ENCODE results near the gene ERP44. TPM values are rescaled to one million over a fixed set of nuclear protein-coding genes. Genes with fewer than 3 reads are reported as not detected.

ERP44 gene
- total RNA-seq, 3 donors from 2014 or later (not counting 1 experiment from before 2014, with no cell fraction given) = 14.2 to 15.4 (median 15.1) TPM

DNA sequence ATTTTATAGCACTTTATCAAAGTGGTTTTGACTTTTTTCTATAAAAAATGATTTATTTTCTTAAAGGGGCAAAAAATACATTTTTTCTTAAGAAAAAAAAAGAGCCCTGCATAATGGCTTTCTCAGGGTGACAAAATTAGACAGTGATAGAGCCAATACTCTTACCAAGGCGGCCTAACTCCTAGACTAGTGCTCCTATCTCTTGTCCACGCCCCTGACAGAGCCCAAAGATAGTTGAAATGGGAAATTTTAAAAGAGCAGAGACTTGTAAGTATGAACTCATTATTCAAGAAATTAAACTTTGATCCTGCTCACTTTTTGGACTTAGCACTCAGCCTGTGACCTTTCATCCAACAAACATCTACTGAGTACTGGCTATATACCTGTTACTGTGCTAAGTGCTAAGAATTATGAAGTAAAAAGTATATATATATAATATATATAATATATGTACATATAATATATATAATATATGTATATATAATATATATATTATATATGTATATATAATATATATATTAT lies 1.4 kb upstream of the ERP44 start:
- Histone ChIP-seq H3K9me3 (ENCODE audit: control insufficient read depth, insufficient read depth, low read length) (no peaks in the 10 kb centered on the region), H3K4me3 (ENCODE audit: low read length) (no peak overlapping the region), H3K27ac (ENCODE audit: low read length) (peak overlapping the region; percentile 73), H3K36me3 (ENCODE audit: control insufficient read depth, insufficient read depth, low read length) (peaks cover 14% of the 10 kb centered on the region), H3K4me1 (ENCODE audit: control insufficient read depth, insufficient read depth, low read length) (peaks cover 19% of the 10 kb centered on the region), H3K27me3 (ENCODE audit: control insufficient read depth, insufficient read depth, low read length) (no peaks in the 10 kb centered on the region)
- intact Hi-C loops (cut with micrococcal nuclease) = no loop called here
- no peak for DNase-seq
- no CpG with 5 or more reads among the region's 2 CpGs for WGBS (ENCODE audit: insufficient coverage)
- no peaks in the 10 kb centered on the region for H3K36me3 Mint-ChIP-seq
- H3K27ac Mint-ChIP-seq = peak overlapping the region; percentile 95 to 99
- TF ChIP-seq, protein P1, sequence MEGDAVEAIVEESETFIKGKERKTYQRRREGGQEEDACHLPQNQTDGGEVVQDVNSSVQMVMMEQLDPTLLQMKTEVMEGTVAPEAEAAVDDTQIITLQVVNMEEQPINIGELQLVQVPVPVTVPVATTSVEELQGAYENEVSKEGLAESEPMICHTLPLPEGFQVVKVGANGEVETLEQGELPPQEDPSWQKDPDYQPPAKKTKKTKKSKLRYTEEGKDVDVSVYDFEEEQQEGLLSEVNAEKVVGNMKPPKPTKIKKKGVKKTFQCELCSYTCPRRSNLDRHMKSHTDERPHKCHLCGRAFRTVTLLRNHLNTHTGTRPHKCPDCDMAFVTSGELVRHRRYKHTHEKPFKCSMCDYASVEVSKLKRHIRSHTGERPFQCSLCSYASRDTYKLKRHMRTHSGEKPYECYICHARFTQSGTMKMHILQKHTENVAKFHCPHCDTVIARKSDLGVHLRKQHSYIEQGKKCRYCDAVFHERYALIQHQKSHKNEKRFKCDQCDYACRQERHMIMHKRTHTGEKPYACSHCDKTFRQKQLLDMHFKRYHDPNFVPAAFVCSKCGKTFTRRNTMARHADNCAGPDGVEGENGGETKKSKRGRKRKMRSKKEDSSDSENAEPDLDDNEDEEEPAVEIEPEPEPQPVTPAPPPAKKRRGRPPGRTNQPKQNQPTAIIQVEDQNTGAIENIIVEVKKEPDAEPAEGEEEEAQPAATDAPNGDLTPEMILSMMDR (IDR thresholded peaks at IDR 0.05) = no peak
- no peak for ATAC-seq
- H3K4me3 Mint-ChIP-seq = peak overlapping the region; percentile 99
- peaks cover 39 to 42% of the 10 kb centered on the region in 2 donors for H3K4me1 Mint-ChIP-seq
- no peaks in the 10 kb centered on the region for H3K9me3 Mint-ChIP-seq
- H3K27me3 Mint-ChIP-seq (ENCODE audit: low read depth in 2 of 2) = no peaks in the 10 kb centered on the region

DNA sequence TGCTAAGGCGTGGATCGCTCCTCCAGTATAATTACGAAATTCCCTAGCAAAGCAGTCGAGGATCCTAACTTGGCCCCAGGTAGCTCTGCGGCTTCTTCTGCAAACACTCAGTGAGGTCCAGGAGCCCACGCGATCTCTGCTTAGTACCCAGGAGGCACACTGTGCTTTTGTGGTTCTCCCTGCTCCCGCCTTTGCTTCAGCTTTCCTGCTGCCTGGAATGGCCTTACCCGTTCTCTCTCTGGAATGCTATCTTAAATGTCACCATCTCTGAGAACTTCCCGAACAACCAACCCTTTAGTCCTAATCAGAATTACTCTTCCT lies 882 bp upstream of the ERP44 start:
- no peaks in the 10 kb centered on the region for H3K36me3 Mint-ChIP-seq
- intact Hi-C loops (cut with micrococcal nuclease) = loop anchor here (1.0 to 2.0 kb wide), 3 partner anchors 71 to 1042 kb away; no protein-coding TSS in a partner anchor
- ATAC-seq = no peak
- Histone ChIP-seq H3K9me3 (ENCODE audit: control insufficient read depth, insufficient read depth, low read length) (no peaks in the 10 kb centered on the region), H3K36me3 (ENCODE audit: control insufficient read depth, insufficient read depth, low read length) (peaks cover 10% of the 10 kb centered on the region), H3K4me3 (ENCODE audit: low read length) (peak overlapping the region; percentile 73), H3K27ac (ENCODE audit: low read length) (peak overlapping the region; percentile 73), H3K27me3 (ENCODE audit: control insufficient read depth, insufficient read depth, low read length) (no peaks in the 10 kb centered on the region), H3K4me1 (ENCODE audit: control insufficient read depth, insufficient read depth, low read length) (peaks cover 19% of the 10 kb centered on the region)
- H3K4me1 Mint-ChIP-seq = peaks cover 44 to 47% of the 10 kb centered on the region in 2 donors
- WGBS (ENCODE audit: insufficient coverage) = 20% methylated on average over 10 of the region's 10 CpGs
- H3K4me3 Mint-ChIP-seq = peak overlapping the region; percentile 99
- H3K27ac Mint-ChIP-seq = peak overlapping the region; percentile 95 to 99
- H3K27me3 Mint-ChIP-seq (ENCODE audit: low read depth in 2 of 2) = no peaks in the 10 kb centered on the region
- TF ChIP-seq, protein P1 (IDR thresholded peaks at IDR 0.05) = no peak
- no peak for DNase-seq
- no peaks in the 10 kb centered on the region for H3K9me3 Mint-ChIP-seq

DNA sequence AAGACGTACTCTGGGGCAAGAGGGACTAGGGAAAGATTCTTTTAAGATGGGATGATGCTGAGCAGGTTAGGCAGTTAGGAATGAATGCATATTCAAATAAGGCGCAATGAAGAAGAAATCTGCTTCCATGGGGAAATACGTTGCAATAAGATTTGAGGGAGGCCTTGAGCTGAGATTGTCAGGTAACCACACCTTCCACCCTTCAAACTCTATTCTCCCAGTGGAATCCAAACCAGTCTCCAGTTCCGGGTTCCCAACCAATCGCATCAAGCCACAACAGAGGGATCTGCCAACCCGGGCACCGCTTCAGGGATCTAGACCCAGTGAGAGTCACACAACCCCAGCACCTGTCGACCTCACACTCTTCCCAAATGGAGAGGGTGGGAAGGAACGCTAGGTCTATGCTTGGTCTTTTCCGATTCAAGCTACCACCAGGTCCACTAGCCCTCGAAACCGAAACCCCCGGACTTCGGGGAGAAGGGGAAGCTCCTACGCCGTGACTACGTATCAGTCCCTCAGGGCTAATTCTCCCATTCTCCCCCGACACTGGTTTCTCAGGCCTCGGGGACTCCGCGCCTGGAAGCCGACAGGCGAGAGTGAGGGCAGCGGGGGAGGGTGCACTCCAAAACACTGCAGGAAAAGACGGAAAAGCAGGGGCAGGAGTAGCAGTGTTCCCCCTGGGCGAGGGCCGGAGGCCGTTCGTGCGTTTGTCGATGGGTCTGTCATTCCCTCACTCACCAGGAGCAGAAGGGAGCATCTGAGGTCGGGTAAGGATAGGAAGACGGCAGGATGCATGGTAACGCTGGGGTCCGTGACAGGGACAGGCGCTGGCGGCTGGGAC lies 534 bp downstream of the ERP44 start:
- Mint-ChIP-seq H3K4me1 (peaks cover 53 to 55% of the 10 kb centered on the region in 2 donors), H3K9me3 (no peaks in the 10 kb centered on the region), H3K27ac (peak overlapping the region; percentile 95 to 99), H3K4me3 (peak overlapping the region; percentile 99), H3K27me3 (ENCODE audit: low read depth in 2 of 2) (no peaks in the 10 kb centered on the region), H3K36me3 (no peaks in the 10 kb centered on the region)
- H3K27me3 ChIP-seq (ENCODE audit: control insufficient read depth, insufficient read depth, low read length) = no peaks in the 10 kb centered on the region
- H3K4me1 ChIP-seq (ENCODE audit: control insufficient read depth, insufficient read depth, low read length) = peaks cover 19% of the 10 kb centered on the region
- TF ChIP-seq, protein P1 (IDR thresholded peaks at IDR 0.05) = no peak
- no peaks in the 10 kb centered on the region for H3K9me3 ChIP-seq (ENCODE audit: control insufficient read depth, insufficient read depth, low read length)
- peak overlapping the region; percentile 73 for H3K27ac ChIP-seq (ENCODE audit: low read length)
- H3K4me3 ChIP-seq (ENCODE audit: low read length) = peak overlapping the region; percentile 73
- no peaks in the 10 kb centered on the region for H3K36me3 ChIP-seq (ENCODE audit: control insufficient read depth, insufficient read depth, low read length)
- peak in 2 of 3 donors; percentile 3 to 37 for ATAC-seq
- intact Hi-C loops (cut with micrococcal nuclease) = loop anchor here (2.0 kb wide), 1 partner anchor 69 kb away; no protein-coding TSS in a partner anchor
- peak; percentile 32 to 55 for DNase-seq
- WGBS (ENCODE audit: insufficient coverage) = 2% methylated on average over 37 of the region's 37 CpGs
